ENCODE measurements around the gene ARID5B. TPM values are rescaled to one million over a fixed set of nuclear protein-coding genes. Genes with fewer than 3 reads are reported as not detected.
A peak's percentile ranks its signal among the peaks of the same experiment; 100 is the strongest.
"Not testable (repeated sequence)": the region's sequence is repeated elsewhere in the genome, so short reads cannot be mapped to it uniquely, and the experiment has no call there.

The ARID5B gene, protein sequence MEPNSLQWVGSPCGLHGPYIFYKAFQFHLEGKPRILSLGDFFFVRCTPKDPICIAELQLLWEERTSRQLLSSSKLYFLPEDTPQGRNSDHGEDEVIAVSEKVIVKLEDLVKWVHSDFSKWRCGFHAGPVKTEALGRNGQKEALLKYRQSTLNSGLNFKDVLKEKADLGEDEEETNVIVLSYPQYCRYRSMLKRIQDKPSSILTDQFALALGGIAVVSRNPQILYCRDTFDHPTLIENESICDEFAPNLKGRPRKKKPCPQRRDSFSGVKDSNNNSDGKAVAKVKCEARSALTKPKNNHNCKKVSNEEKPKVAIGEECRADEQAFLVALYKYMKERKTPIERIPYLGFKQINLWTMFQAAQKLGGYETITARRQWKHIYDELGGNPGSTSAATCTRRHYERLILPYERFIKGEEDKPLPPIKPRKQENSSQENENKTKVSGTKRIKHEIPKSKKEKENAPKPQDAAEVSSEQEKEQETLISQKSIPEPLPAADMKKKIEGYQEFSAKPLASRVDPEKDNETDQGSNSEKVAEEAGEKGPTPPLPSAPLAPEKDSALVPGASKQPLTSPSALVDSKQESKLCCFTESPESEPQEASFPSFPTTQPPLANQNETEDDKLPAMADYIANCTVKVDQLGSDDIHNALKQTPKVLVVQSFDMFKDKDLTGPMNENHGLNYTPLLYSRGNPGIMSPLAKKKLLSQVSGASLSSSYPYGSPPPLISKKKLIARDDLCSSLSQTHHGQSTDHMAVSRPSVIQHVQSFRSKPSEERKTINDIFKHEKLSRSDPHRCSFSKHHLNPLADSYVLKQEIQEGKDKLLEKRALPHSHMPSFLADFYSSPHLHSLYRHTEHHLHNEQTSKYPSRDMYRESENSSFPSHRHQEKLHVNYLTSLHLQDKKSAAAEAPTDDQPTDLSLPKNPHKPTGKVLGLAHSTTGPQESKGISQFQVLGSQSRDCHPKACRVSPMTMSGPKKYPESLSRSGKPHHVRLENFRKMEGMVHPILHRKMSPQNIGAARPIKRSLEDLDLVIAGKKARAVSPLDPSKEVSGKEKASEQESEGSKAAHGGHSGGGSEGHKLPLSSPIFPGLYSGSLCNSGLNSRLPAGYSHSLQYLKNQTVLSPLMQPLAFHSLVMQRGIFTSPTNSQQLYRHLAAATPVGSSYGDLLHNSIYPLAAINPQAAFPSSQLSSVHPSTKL
- 50.6 TPM for total RNA-seq

DNA sequence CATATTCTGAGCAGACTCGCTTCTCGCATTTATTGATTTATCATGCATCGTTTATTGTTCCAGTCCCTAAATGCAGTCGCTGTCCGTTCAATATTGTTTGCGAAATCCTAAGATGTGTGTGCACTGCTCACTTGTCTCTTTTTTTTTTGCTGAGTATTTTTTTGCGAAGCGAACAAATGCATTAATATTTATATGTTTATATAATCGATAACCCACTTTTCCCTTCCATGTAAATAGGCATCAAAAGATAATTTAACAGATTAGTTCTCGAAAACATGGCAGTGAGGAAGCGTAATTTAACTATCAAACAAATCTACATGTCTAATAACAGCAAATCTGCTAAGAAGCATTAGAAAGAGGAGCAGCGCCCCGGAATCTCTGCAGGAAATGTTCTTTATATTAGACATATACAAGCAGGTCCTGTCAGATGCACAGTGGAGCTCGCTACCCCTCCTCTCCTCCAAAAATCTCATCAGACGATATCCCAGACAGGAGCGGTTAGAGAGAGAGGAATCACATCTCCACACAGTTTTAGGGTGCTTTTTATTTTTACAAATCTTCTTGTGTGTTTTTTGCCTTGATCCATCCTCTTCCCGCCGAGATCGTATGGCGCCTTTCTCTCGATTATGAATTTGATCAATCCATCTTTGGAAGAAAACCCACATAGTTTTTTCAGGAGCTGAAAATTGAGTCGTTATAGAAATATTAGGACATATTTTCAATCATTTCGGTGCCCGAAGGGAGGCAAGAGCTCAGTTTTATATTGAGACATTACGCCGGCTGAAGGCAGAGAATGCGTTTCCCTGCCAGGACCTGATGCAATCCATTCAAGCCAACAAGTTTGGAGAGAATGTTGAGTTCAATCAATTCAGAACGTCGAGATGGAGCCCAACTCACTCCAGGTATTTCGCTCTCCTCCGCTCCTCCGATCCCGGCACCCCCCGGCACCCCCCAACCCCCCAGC, at the start of gene ARID5B:
Gene ARID5B (plus strand): TSS at position 871 of the 964 bp plus-strand sequence. CDS start 11 bp downstream, at position 882.
- DNase-seq (ENCODE audit: low spot score) = peak; percentile 75

DNA sequence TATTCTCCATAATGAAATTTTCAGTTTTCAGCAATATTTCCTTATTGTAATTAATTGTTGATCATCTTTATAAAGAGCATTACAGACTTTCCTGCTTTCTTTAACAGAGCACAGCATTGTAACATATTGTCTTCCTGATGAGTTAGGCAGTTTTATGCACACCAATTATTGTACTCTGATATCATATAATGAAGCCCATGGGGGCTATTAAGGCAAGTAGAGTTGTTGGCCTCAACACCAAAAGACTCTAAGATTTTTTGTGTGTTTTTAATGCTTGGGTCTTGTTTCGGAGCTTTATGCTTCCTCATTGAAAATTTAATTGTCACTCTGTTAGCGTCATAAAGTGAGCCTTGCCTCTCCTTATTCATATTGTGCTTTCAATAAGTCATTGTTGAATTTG, 49.2 kb upstream of the ARID5B start:
- no peak for DNase-seq (ENCODE audit: low spot score)

DNA sequence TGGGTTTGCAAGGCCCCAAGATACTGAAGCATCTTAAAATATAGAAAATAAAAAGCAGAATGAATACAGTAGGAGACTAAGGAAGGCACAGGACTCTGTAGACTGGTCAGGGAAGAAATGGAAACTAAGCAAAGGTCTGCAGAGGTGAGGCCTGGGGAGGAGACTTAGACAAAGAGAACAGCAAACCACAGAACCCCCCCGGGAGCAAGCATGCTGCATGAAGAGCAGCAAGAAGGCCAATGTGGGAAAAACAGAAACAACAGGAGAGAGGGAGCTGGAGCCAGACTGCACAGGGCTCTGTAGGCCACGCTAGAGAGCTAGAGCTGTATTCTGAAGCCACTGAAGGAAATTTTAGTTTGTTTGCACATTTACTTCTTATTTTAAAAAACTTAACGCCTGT, 45.7 kb upstream of the ARID5B start:
- DNase-seq (ENCODE audit: low spot score) = no peak

DNA sequence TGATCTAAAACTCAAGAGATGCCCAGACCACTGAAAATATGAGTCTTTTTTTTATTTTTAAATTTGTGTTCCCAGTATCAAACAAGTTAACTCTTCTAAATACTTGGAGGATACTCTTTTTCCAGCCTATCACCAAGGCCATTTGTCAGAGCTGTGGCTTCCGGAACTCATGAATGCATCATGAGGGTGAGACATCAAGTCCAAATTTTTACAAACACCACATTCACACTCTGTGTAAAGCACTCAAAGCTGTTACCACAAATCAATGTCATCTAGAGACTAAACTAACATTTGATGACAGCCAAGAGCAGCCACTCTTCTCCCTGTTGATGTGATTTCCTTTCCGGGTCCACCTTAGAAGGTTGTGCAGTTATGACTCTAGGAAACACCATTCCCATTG, 43.8 kb upstream of the ARID5B start:
- DNase-seq (ENCODE audit: low spot score) = no peak

DNA sequence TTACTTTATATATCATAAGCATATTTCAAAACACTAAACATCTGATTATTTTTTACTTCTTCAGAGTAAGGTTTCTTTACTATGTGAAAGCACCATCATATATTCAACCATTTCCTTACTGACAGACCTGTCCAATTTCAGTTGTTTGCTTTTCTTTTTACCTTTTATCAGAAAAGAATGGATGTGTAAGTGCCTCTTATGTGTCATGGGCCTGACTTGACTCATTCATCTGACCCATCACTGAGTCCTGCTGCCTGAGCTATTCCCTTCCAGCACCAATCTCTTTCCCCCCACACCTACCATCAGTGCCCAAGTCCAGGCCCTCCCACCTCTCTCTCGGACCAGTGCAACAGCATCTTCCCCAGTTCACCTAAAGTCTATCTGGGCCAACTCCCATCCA, 41.7 kb upstream of the ARID5B start:
- no peak for DNase-seq (ENCODE audit: low spot score)

DNA sequence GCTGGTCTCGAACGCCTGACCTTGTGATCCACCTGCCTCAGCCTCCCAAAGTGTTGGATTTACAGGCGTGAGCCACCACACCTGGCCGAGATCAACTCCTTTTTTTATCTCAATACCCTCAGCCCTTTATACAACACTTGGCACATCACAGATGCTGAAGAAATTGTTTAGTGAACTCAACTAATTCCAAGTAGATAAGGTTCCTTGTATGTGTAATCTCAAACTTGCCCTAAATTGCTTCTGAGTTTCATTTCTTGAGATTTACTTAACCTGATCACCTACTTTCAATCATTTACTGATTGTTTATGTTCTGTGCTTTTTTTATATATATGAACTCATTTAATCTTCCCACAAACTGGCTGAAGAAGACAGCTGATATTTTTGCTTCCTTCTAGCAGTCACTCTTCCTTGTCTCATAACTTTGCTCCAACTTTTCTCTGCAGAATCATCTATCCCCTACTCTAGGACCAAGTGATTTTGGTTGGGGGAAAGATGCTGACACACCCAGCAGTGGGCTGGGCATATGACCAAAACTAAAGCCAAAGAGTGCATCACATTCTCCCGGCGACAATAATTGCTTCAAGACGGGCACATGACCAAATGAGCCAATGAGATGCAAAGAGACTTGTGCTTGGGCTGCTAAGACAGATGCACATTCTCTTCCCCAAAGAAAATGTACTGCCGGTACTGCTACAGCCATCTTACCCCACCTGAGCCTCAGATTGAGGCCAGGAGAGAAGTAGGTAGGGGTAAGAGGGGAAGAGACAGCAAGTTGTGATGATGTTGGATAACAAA, 40.3 kb upstream of the ARID5B start:
- no peak for DNase-seq (ENCODE audit: low spot score)

DNA sequence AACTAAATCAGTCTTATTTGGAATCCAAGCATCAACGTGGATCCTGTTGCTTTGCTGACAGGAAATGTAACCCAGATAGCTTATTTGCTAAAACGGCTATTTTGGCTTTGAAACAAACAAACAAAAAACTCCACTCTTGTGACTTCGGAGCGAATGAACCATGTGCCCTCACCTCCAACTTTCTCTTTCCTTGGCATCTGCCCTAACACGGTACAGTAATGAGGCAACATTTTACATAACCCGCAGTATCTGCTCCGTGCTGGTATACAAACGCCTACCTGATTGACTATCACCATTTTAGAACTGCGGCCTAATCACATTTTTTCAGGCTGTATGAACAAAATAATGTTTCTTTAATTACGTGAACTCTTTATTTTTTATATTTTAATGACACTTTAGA, 37.5 kb upstream of the ARID5B start:
- DNase-seq (ENCODE audit: low spot score) = no peak

DNA sequence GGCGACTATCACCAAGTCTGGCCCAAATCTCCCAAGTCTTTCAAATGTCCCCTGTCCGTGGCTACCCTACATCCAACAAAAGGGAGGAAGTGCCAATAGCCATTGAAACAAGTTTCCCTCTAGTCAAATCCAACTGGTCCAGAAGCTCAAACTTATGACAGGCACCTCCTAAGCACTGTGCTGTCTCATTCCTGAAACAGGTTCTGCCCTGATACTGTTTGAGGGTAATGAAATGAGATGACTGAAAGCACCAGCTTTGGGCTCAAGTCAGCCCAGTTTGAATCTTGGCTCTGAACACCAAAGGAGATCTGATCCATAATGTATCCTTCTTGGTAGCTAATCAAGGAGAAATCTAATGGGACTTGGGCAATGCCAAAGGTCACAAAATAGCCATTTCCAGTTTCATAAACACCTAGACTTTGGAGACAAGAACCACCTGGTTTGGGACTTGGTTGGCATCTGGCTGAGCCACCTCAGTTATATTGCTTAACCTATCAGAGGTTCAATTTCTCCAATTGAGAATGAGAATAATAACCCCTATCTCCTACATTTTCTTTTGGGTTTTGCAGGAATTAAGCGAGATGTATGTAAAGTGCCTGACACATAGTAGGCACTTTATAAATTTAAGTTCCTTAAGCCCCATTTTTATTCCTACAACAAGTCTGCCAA, 34.7 kb upstream of the ARID5B start:
- DNase-seq (ENCODE audit: low spot score) = no peak

DNA sequence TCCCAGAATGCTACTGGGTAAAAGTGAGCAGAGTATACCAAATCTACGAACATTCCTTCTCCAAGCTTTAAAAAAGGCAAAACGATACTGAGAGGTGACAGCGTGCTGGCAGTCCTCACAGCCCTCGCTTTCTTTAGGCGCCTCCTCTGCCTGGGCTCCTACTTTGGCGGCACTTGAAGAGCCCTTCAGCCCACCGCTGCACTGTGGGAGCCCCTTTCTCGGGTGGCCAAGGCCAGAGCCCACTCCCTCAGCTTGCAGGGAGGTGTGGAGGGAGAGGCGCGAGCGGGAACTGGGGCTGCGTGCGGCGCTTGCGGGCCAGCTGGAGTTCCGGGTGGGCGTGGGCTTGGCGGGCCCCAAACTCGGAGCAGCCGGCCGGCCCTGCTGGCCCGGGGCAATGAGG, 34.1 kb upstream of the ARID5B start:
- not testable (repeated sequence) for DNase-seq (ENCODE audit: low spot score)

DNA sequence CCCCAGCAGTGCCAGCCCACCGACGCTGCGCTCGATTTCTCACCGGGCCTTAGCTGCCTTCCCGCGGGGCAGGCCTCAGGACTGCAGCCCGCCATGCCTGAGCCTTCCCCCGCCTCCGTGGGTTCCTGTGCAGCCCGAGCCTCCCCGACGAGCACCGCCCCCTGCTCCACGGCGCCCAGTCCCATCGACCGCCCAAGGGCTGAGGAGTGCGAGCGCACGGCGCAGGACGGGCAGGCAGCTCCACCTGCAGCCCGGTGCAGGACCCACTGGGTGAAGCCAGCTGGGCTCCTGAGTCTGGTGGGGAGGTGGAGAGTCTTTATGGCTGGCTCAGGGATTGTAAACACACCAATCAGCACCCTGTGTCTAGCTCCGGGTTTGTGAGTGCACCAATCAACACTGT, 33.7 kb upstream of the ARID5B start:
- peak; percentile 48 for DNase-seq (ENCODE audit: low spot score)

DNA sequence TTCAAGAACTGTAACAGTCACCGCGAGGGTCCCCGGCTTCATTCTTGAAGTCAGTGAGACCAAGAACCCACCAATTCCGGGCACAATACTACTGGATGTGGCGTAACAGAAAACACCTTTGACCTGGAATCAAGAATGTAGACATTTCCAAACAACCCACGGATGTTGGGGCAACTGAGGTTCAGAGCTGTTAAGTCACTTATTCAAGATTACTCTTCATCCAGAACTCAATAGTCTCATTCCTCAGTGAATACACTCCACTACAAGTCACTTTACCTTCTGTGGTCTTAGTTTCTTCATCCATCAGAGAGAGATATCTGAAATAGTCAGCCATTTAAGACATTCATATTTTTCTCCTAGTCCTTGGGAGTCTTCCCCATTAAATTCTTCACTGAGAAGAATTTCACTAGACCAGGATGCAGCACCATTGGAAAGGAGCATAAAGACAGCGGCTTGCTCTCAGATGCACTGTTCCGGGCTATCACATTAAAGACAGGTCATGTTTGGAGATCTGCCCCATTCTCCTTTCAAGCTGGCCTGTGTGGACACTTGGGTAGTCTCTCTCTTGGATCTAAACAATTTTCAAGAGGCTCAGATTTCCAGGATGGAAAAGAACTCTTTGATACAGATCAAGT, 32.3 kb upstream of the ARID5B start:
- no peak for DNase-seq (ENCODE audit: low spot score)

DNA sequence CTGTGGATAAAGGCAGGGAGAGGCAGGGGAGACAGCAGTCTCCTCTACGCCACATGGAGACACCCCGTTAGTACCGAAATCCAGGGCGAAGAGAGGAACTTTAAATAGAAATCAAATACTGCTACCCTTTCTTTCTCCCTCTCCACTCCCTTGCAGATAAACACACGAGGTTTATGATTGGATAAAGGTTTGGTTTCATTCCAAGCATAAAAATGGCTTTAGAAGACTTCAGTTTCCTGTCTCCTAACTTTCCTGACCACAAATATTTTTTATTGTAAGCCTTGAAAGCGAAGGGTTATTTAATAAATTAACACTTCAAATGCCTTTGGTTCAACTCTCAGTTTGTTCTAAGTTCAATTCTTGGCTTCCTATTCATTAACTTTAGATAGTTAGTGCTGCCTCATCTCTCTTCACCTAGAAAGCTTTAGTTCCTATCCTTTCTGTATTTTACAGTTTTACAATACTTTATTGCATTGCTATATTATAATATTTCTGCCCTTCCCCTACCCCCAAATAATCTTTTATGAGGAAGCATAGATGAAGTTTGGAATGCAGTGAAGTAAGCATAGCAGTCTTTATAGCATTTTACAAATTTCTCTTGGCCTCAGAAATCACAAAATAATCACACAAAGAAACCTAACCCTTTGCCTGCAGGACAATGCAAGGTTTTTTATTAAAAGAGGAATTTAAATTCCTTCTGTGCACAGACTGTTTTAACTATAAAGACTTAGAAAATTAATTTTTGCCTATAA, 31.5 kb upstream of the ARID5B start:
- DNase-seq (ENCODE audit: low spot score) = no peak

DNA sequence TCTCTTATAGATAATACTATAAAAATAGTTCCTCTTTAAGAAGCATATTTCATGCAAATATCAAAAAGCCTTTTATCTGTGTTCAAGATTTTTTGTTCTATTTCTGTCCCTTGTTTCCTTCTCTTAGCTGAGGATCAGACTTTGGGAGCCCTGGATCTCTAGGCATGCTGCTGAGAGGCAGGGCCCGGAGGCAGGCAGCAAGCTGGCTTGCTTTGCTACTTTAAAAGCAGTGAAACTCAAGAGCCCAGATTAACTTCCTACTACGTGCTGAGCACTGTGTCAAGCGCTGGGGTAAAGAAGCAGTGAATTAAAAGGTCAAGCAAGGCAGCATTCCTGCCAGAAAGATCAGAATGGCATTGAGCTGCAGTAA, 31.0 kb upstream of the ARID5B start:
- DNase-seq (ENCODE audit: low spot score) = no peak

DNA sequence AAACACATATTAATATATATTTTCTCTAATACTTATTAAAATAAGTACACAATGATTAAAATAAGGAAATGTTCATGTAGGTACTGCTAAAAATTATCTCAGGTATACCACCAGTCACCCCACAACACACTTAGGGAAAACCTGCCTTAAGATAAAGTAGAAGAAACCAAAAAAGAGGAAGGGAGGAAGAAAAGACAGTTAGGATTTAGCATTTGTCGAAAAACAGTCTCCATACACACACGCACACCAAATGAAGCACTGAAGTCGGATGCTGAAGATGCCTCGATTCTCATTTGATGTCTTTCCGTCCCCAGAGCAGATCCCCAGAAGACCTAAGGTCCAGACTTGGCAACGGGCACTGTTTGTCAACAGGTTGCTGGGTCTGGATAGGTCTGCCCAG, 30.0 kb upstream of the ARID5B start:
- DNase-seq (ENCODE audit: low spot score) = no peak

DNA sequence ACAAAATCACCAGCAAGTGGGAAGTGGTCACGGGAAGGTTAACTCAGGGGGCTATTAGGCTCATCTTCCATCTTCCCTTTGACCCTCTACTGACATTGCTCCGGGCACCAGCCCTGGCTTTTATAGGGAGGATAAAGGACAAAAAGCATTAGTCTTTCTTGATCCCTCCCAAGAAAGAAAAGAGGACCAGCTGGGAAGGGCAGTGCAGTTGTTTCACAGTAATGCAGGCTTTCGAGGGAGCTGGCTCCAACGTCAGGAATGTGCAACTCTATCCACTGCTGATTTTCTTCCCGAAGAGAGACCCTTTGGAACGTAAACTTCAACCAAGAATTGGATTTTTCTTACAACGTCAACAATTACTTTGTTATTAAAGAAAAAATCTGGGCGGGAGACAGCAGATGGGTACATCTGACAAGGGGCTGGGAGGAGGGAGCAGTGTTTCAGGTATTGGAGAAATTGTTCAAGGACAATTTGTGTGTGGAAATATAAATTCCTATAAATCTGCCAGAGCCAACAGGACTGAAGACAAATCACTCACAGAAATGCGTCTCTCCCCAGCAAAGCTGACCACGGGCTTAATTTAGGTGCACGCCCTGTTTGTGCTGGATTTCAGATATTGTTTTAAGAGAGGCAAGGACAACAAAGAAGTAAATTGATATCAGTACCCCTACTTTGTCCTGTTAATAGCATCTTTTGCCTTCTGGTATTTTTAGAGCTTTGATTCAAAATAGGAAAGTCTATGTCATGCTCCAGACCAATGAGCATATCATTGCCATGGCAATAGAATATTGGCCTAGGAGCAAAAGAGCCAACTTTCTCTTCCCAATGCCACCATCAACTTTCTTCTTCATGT, 23.4 kb upstream of the ARID5B start:
- DNase-seq (ENCODE audit: low spot score) = no peak

DNA sequence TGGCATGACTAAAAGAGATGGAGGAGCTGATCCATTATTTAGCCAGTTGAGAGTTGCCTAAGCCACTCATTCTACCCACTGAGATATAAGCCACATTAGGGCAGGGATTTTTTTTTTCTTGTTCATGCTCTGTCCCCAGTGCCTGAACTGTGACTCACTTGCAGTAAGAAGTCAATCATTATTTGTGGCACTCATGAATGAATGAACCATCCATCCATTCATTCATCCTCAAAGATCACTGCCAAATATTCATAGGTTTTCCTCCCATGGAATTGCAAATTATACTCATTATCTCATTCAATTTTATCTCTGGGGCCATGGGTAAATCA, 22.8 kb upstream of the ARID5B start:
- DNase-seq (ENCODE audit: low spot score) = no peak

DNA sequence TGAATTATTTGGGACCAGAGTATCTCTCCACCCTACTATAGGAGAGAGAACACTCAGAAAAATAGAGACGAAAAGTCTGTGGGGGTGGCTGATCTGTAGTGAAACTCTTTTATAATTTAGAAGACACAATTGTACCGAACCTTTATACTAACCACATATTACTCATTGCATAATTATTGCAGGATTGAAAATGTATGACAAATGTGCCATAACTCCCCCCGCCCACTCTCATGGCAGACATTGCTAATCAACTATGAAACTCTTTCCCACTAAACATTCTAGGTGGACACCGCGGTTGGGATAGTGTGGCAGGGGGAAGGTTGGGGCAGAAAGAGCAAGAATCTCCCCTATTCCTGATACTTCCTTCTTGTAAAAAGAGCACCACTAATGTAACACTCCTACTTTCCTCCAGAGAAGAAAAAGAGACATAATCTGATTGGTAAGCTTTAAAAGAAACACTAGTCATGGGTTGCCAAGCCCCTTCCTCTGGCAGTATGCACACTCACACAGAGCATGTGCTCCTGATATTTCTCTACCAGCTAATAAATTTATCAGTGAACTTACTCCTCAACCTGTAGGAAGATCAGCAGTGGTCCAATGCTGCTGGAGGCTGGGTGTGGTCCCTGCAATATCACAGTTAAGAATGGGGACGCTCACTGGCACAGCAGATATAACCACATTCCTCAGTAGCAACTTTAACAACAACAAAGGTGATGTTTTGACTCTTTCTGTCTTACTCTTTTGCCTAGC, 18.7 kb upstream of the ARID5B start:
- no peak for DNase-seq (ENCODE audit: low spot score)
